GM12878 (cell line): ENCODE data around the gene CHN2. TPM values are rescaled to one million over a fixed set of nuclear protein-coding genes. Genes with fewer than 3 reads are reported as not detected.

Source experiments
- ATAC-seq: fragments of 200-7000 bp; cut with Tn5 transposase; 3 replicates; pipeline ENCODE4 v1.9.1; 2020; ENCODE audit warnings: mild to moderate bottlenecking, moderate library complexity
- BruUV-seq: library from RNA; stranded (reverse); fragments of 400-500 nt; replicated peaks from 2 replicates; lab custom pipeline; 2021; lab: Mats Ljungman, UMichigan
- CTCF ChIA-PET: fragments of 300-600 bp; sonication (Branson Sonifier 250); formaldehyde crosslinking; extraction: SDS; loops from one replicate; lab custom pipeline; 2021; ENCODE audit warnings: inconsistent platforms; lab: Yijun Ruan, JAX
- POLR2A ChIA-PET: fragments of 350-600 bp; formaldehyde crosslinking; extraction: SDS; loops from one replicate; lab custom pipeline; 2021; ENCODE audit warnings: inconsistent platforms; lab: Charles Lee
- RAD21 ChIA-PET: fragments of 300-600 bp; sonication (Branson Sonifier 250); formaldehyde crosslinking; loops from one replicate; lab custom pipeline; 2023; ENCODE audit warnings: antibody characterized with exemption; ENCODE audit not compliant: unreplicated experiment; lab: Charles Lee
- SMC1A ChIA-PET: fragments of 300-600 bp; sonication (Branson Sonifier 250); formaldehyde crosslinking; loops from one replicate; lab custom pipeline; 2023; ENCODE audit not compliant: unreplicated experiment, uncharacterized antibody; lab: Charles Lee
- DNase-seq: peaks from one replicate; pipeline ENCODE4 v3.0.0-alpha.2; 2011; ENCODE audit warnings: low read depth, low spot score
- FAIRE-seq: peaks from 3 replicates; lab custom pipeline; 2011; peaks lifted over from hg19 to GRCh38; lab: Jason Lieb, UNC
- H2AFZ ChIP-seq: 2 replicates; pipeline ENCODE4 v1.6.0; 2011; ENCODE audit warnings: low read depth, low read length, control low read depth; ENCODE audit not compliant: control insufficient read depth
- H3K27ac ChIP-seq: 2 replicates; pipeline ENCODE4 v1.5.1; 2011; ENCODE audit warnings: control low read depth; ENCODE audit not compliant: control insufficient read depth, insufficient read depth
- H3K27me3 ChIP-seq, 2 experiments: replicated peaks in 1 of 2; 2 replicates each; pipeline versions ENCODE4 v1.6.0 to v1.6.1; 2011; ENCODE audit warnings: low read length in 1 of 2; ENCODE audit not compliant: control insufficient read depth in 2 of 2, insufficient read depth in 2 of 2
- H3K36me3 ChIP-seq, 2 experiments: 2 replicates each; pipeline ENCODE4 v1.5.1; 2011; ENCODE audit warnings: low read length in 1 of 2; ENCODE audit not compliant: control insufficient read depth in 2 of 2, insufficient read depth in 2 of 2
- H3K4me1 ChIP-seq: 2 replicates; pipeline ENCODE4 v1.6.1; 2011; ENCODE audit warnings: mild to moderate bottlenecking, low read length, moderate library complexity, mixed read lengths; ENCODE audit not compliant: control insufficient read depth, insufficient read depth
- H3K4me2 ChIP-seq: 2 replicates; pipeline ENCODE4 v1.6.0; 2011; ENCODE audit warnings: control low read depth; ENCODE audit not compliant: control insufficient read depth, insufficient read depth
- H3K4me3 ChIP-seq: fragments of 200-600 bp; sonication (generic); 2 replicates; pipeline ENCODE4 v1.5.1; 2016
- H3K79me2 ChIP-seq: 2 replicates; pipeline ENCODE4 v1.6.0; 2011; ENCODE audit warnings: low read length; ENCODE audit not compliant: control insufficient read depth, insufficient read depth
- H3K9ac ChIP-seq: 2 replicates; pipeline ENCODE4 v1.8.0; 2011; ENCODE audit warnings: low read length, control low read depth, mixed read lengths; ENCODE audit not compliant: control insufficient read depth, insufficient read depth
- H3K9me3 ChIP-seq: replicated peaks from 3 replicates; pipeline ENCODE4 v1.5.1; 2011; ENCODE audit warnings: mild to moderate bottlenecking, low read length; ENCODE audit not compliant: control insufficient read depth, insufficient read depth
- H4K20me1 ChIP-seq: 2 replicates; pipeline ENCODE4 v1.6.0; 2011; ENCODE audit not compliant: control insufficient read depth, insufficient read depth
- CEBPB ChIP-seq, 2 experiments: fragments of 150-350 bp in 1 of 2; IDR thresholded peaks; 2 replicates each; pipeline ENCODE4 v1.6.1; 2012 to 2014; ENCODE audit warnings: low read depth in 2 of 2, low read length in 2 of 2, borderline replicate concordance in 1 of 2, inconsistent platforms in 1 of 2
- CREB1 ChIP-seq: IDR thresholded peaks from 2 replicates; pipeline ENCODE4 v1.6.1; 2012; ENCODE audit warnings: low read depth, mild to moderate bottlenecking, inconsistent platforms
- ELK1 ChIP-seq: IDR thresholded peaks from 2 replicates; pipeline ENCODE4 v1.6.1; 2012; ENCODE audit warnings: low read depth, low read length, improper control_type of control experiment
- HDAC2 ChIP-seq: fragments of 200-600 bp; sonication (generic); IDR thresholded peaks from 2 replicates; pipeline ENCODE4 v1.6.1; 2017
- JUND ChIP-seq: IDR thresholded peaks from 2 replicates; pipeline ENCODE4 v1.6.1; 2012; ENCODE audit warnings: low read depth, mild to moderate bottlenecking, low read length, improper control_type of control experiment, moderate library complexity
- KDM1A ChIP-seq: fragments of 200-600 bp; sonication (generic); IDR thresholded peaks from 2 replicates; pipeline ENCODE4 v1.6.1; 2016; ENCODE audit warnings: borderline replicate concordance
- MYB ChIP-seq: fragments of 150-350 bp; IDR thresholded peaks from 2 replicates; pipeline ENCODE4 v1.6.1; 2014; ENCODE audit warnings: mild to moderate bottlenecking, low read depth, low read length, borderline replicate concordance
- NFYA ChIP-seq: IDR thresholded peaks from 2 replicates; pipeline ENCODE4 v1.6.1; 2011; ENCODE audit warnings: low read depth, mild to moderate bottlenecking, low read length, improper control_type of control experiment, borderline replicate concordance
- POLR2AphosphoS5 ChIP-seq: IDR thresholded peaks from 2 replicates; pipeline ENCODE4 v1.6.1; 2011; ENCODE audit warnings: mild to moderate bottlenecking, low read length, inconsistent platforms
- SREBF1 ChIP-seq: IDR thresholded peaks from 2 replicates; pipeline ENCODE4 v1.6.1; 2012; ENCODE audit warnings: mild to moderate bottlenecking, low read length
- STAT1 ChIP-seq: fragments of 450-650 bp; conservative IDR thresholded peaks from 2 replicates; pipeline ENCODE4 v1.6.1; 2014; ENCODE audit warnings: antibody characterized with exemption, mild to moderate bottlenecking
- TAF1 ChIP-seq: IDR thresholded peaks from 2 replicates; pipeline ENCODE4 v1.6.1; 2011; ENCODE audit warnings: mild to moderate bottlenecking, low read depth, low read length, borderline replicate concordance
- YY1 ChIP-seq: IDR thresholded peaks from 2 replicates; pipeline ENCODE4 v1.6.1; 2011; ENCODE audit warnings: low read depth, mild to moderate bottlenecking, low read length
- ZNF384 ChIP-seq: IDR thresholded peaks from 2 replicates; pipeline ENCODE4 v1.6.1; 2012; ENCODE audit warnings: low read depth, mild to moderate bottlenecking, low read length, improper control_type of control experiment, borderline replicate concordance
- ZNF622 ChIP-seq: fragments of 450-650 bp; IDR thresholded peaks from 2 replicates; pipeline ENCODE4 v1.6.1; 2017; ENCODE audit warnings: mild to moderate bottlenecking, inconsistent platforms
- ZZZ3 ChIP-seq: IDR thresholded peaks from 2 replicates; pipeline ENCODE4 v1.6.1; 2011; ENCODE audit warnings: low read depth; ENCODE audit not compliant: control insufficient read depth, insufficient read length
- WGBS: methylation state at CpG from one replicate; pipeline ENCODE4 v1.1.6; 2016; ENCODE audit warnings: low lambda C conversion rate; ENCODE audit not compliant: insufficient replicate concordance, insufficient coverage; ENCODE audit errors: missing lambda C conversion rate; 5-methylcytosine and 5-hydroxymethylcytosine counted together
- in situ Hi-C: fragments of 300-500 bp; cut with MboI; formaldehyde crosslinking; loops from 9 replicates; pipeline ENCODE4 v1.14.3; 2018; ENCODE audit warnings: mixed read lengths
- intact Hi-C: fragments of 100-400 bp; cut with micrococcal nuclease; formaldehyde crosslinking; loops from one replicate; pipeline ENCODE4 v1.14.2; 2022; ENCODE audit not compliant: unreplicated experiment
- polyA plus RNA-seq, 11 experiments: library from polyadenylated mRNA; depleted of rRNA in 4 of 11; unstranded in 6 of 11; stranded (reverse) in 5 of 11; fragments of >200 nt; fragmentation: Nextera tagmentation in 4 of 11; fragmentation: Illumina TruSeq in 1 of 11; extraction: Ambion mirVana in 4 of 11; extraction: Trizol in 1 of 11; gene quantifications; 1 replicate in 1 of 11; 2 replicates in 10 of 11; pipeline versions ENCODE4 v1.2.1 to v1.2.3, GENCODE V29; 2011 to 2016; ENCODE audit warnings: inconsistent platforms in 2 of 11, missing spikeins in 2 of 11, low read depth in 1 of 11
- total RNA-seq, 4 experiments: library from RNA; depleted of rRNA in 3 of 4; stranded (reverse); fragments of >200 nt in 3 of 4; fragmentation: Illumina TruSeq in 1 of 4; extraction: Trizol in 1 of 4; gene quantifications; 2 replicates each; pipeline versions ENCODE4 v1.2.1 to v1.2.3, GENCODE V29; 2013 to 2021
- TF ChIP-seq, protein P1 (sequence below): fragments of 450-650 bp; formaldehyde crosslinking; IDR thresholded peaks from 2 replicates; pipeline ENCODE4 v1.4.0; 2022; ENCODE audit warnings: mild to moderate bottlenecking, moderate library complexity
- TF ChIP-seq, protein P2 (sequence below): fragments of 450-650 bp; IDR thresholded peaks from 2 replicates; pipeline ENCODE4 v1.6.1; 2016; ENCODE audit warnings: mild to moderate bottlenecking

The CHN2 gene
- total and polyA plus RNA-seq, 10 of the 15 experiments (the other 5 are each of a cell fraction or from before 2014, with no cell fraction given) = 0.11 to 3.8 (median 0.37) TPM; not detected in 2

- ATAC-seq (no peak), FAIRE-seq (no peak), DNase-seq (no peak)
- Histone ChIP-seq H3K4me1 (no peaks in the 10 kb centered on the region), H3K9me3 (no peaks in the 10 kb centered on the region), H3K4me2 (no peak overlapping the region), H3K36me3 (no peaks in the 10 kb centered on the region), H3K79me2 (no peaks in the 10 kb centered on the region), H3K27me3 (0 out of 4 replicates have a peak, but pooled peaks cover 0 to 2% of the 10 kb centered on the region in 2 experiments), H3K27ac (no peak overlapping the region), H3K9ac (no peak overlapping the region), H2AFZ (no peak overlapping the region), H3K4me3 (no peak overlapping the region), H4K20me1 (no peaks in the 10 kb centered on the region)
- intact Hi-C loops = no loop called here
- RAD21 ChIA-PET = no interaction called here
- in situ Hi-C loops = no loop called here
- POLR2A ChIA-PET = no interaction called here
- CTCF ChIA-PET = interaction anchor here (0.6 to 1.4 kb wide), 4 partner anchors 11 to 470 kb away, joined by 3 to 6 read pairs (median 4); no protein-coding TSS in a partner anchor
- SMC1A ChIA-PET = no interaction called here
- no TSS peak for BruUV-seq
- WGBS = 19% methylated on average over 2 of the region's 2 CpGs
- no peak for TF ChIP-seq CEBPB (IDR thresholded peaks at IDR 0.05; ENCODE audit: borderline replicate concordance in 1 of 2, low read depth in 2 of 2, low read length in 2 of 2)
- TF ChIP-seq, protein P1, sequence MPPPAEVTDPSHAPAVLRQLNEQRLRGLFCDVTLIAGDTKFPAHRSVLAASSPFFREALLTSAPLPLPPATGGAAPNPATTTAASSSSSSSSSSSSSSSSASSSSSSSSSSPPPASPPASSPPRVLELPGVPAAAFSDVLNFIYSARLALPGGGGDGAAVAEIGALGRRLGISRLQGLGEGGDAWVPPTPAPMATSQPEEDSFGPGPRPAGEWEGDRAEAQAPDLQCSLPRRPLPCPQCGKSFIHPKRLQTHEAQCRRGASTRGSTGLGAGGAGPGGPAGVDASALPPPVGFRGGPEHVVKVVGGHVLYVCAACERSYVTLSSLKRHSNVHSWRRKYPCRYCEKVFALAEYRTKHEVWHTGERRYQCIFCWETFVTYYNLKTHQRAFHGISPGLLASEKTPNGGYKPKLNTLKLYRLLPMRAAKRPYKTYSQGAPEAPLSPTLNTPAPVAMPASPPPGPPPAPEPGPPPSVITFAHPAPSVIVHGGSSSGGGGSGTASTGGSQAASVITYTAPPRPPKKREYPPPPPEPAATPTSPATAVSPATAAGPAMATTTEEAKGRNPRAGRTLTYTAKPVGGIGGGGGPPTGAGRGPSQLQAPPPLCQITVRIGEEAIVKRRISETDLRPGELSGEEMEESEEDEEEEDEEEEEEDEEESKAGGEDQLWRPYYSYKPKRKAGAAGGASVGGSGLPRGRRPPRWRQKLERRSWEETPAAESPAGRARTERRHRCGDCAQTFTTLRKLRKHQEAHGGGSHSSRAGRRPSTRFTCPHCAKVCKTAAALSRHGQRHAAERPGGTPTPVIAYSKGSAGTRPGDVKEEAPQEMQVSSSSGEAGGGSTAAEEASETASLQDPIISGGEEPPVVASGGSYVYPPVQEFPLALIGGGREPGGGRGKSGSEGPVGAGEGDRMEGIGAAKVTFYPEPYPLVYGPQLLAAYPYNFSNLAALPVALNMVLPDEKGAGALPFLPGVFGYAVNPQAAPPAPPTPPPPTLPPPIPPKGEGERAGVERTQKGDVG (CRISPR knock-in tag) = no peak
- TF ChIP-seq ZZZ3 = no peak
- no peak for TF ChIP-seq POLR2AphosphoS5
- no peak for TF ChIP-seq ZNF384
- TF ChIP-seq, protein P2, sequence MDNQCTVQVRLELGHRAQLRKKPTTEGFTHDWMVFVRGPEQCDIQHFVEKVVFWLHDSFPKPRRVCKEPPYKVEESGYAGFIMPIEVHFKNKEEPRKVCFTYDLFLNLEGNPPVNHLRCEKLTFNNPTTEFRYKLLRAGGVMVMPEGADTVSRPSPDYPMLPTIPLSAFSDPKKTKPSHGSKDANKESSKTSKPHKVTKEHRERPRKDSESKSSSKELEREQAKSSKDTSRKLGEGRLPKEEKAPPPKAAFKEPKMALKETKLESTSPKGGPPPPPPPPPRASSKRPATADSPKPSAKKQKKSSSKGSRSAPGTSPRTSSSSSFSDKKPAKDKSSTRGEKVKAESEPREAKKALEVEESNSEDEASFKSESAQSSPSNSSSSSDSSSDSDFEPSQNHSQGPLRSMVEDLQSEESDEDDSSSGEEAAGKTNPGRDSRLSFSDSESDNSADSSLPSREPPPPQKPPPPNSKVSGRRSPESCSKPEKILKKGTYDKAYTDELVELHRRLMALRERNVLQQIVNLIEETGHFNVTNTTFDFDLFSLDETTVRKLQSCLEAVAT = no peak
- TF ChIP-seq JUND = no peak
- no peak for TF ChIP-seq NFYA
- no peak for TF ChIP-seq KDM1A
- no peak for TF ChIP-seq YY1
- no peak for TF ChIP-seq CREB1
- TF ChIP-seq STAT1 = no peak
- TF ChIP-seq SREBF1 = no peak
- TF ChIP-seq ELK1 = no peak
- no peak for TF ChIP-seq HDAC2
- TF ChIP-seq TAF1 = no peak
- no peak for TF ChIP-seq MYB
- no peak for TF ChIP-seq ZNF622
Observed at GRCh38 chr7:29397398-29397797, 202.8 kb downstream of the CHN2 start.
